HepG2 (cell line): Measurements from ENCODE around the gene CCNB1. TPM values are rescaled to one million over a fixed set of nuclear protein-coding genes. Genes with fewer than 3 reads are reported as not detected.

ENCODE experiments used
- EHMT2 ChIP-seq: fragments of 200-600 bp; sonication (generic); IDR thresholded peaks from 2 replicates; pipeline ENCODE4 v1.7.0; 2017; ENCODE audit warnings: antibody characterized with exemption, low read depth, low read length, borderline replicate concordance
- GLI4 ChIP-seq: sonication (generic); formaldehyde crosslinking; IDR thresholded peaks from 2 replicates; pipeline ENCODE4 v1.5.1; 2020; ENCODE audit warnings: missing genetic modification reagents, mild to moderate bottlenecking, moderate library complexity, borderline replicate concordance
- HNF4G ChIP-seq, 2 experiments: sonication (generic) in 1 of 2; formaldehyde crosslinking in 1 of 2; IDR thresholded peaks; 2 replicates each; pipeline versions ENCODE4 v1.4.0 to v1.6.1; 2011 to 2020; ENCODE audit warnings: borderline replicate concordance in 2 of 2, low read depth in 2 of 2, mild to moderate bottlenecking in 2 of 2, low read length in 1 of 2, missing genetic modification reagents in 1 of 2, moderate library complexity in 1 of 2
- HOXA7 ChIP-seq: sonication (generic); formaldehyde crosslinking; IDR thresholded peaks from 2 replicates; pipeline ENCODE4 v1.8.1; 2022; ENCODE audit warnings: mild to moderate bottlenecking, missing genetic modification reagents, moderate library complexity
- LCORL ChIP-seq, 2 experiments: fragments of 450-650 bp in 1 of 2; sonication (generic) in 1 of 2; formaldehyde crosslinking in 1 of 2; IDR thresholded peaks; 2 replicates each; pipeline versions ENCODE4 v1.5.0 to v1.6.1; 2017 to 2020; ENCODE audit warnings: antibody characterized with exemption in 1 of 2, missing genetic modification reagents in 1 of 2
- MBNL3 ChIP-seq: fragments of 250-450 bp; sonication (Bioruptor Pico); conservative IDR thresholded peaks from 2 replicates; pipeline ENCODE4 v1.8.0; 2022; ENCODE audit warnings: mild to moderate bottlenecking, inconsistent platforms
- NFYC ChIP-seq: IDR thresholded peaks from 2 replicates; pipeline ENCODE4 v1.6.1; 2016; ENCODE audit warnings: missing genetic modification reagents, missing compliant biosample characterization
- NR2F2 ChIP-seq: IDR thresholded peaks from 2 replicates; pipeline ENCODE4 v1.6.1; 2012; ENCODE audit warnings: low read depth, inconsistent platforms, borderline replicate concordance
- NR3C1 ChIP-seq: sonication (generic); formaldehyde crosslinking; IDR thresholded peaks from 2 replicates; pipeline ENCODE4 v1.4.0; 2020; ENCODE audit warnings: missing genetic modification reagents
- PTBP1 ChIP-seq: fragments of 200-400 bp; formaldehyde crosslinking; IDR thresholded peaks from 2 replicates; pipeline ENCODE4 v1.6.1; 2018; ENCODE audit warnings: low read length, low read depth; ENCODE audit not compliant: poor library complexity, severe bottlenecking
- RFX5 ChIP-seq: IDR thresholded peaks from 2 replicates; pipeline ENCODE4 v1.6.1; 2011; ENCODE audit warnings: low read depth, low read length, improper control_type of control experiment
- RXRA ChIP-seq: sonication (generic); formaldehyde crosslinking; IDR thresholded peaks from 2 replicates; pipeline ENCODE4 v1.5.1; 2020; ENCODE audit warnings: missing genetic modification reagents
- SCMH1 ChIP-seq: sonication (generic); formaldehyde crosslinking; IDR thresholded peaks from 2 replicates; pipeline ENCODE4 v1.9.0; 2021; ENCODE audit warnings: missing genetic modification reagents, mild to moderate bottlenecking, borderline replicate concordance
- SOX5 ChIP-seq: IDR thresholded peaks from 2 replicates; pipeline ENCODE4 v1.6.1; 2016; ENCODE audit warnings: borderline replicate concordance
- SP1 ChIP-seq, 2 experiments: fragments of 450-650 bp in 1 of 2; sonication (generic) in 1 of 2; formaldehyde crosslinking in 1 of 2; IDR thresholded peaks; 2 replicates each; pipeline versions ENCODE4 v1.4.0 to v1.6.1; 2016 to 2020; ENCODE audit warnings: missing genetic modification reagents in 1 of 2
- TOE1 ChIP-seq: sonication (generic); formaldehyde crosslinking; IDR thresholded peaks from 2 replicates; pipeline ENCODE4 v1.4.0; 2020; ENCODE audit warnings: mild to moderate bottlenecking, missing genetic modification reagents
- ZEB1 ChIP-seq: IDR thresholded peaks from 2 replicates; pipeline ENCODE4 v1.6.1; 2012; ENCODE audit warnings: mild to moderate bottlenecking, low read depth, inconsistent platforms; ENCODE audit not compliant: insufficient replicate concordance
- ZKSCAN1 ChIP-seq: fragments of 150-350 bp; IDR thresholded peaks from 2 replicates; pipeline ENCODE4 v1.6.1; 2014; ENCODE audit warnings: low read length
- ZKSCAN8 ChIP-seq: IDR thresholded peaks from 2 replicates; pipeline ENCODE4 v1.6.1; 2016; ENCODE audit warnings: borderline replicate concordance, missing genetic modification reagents, missing compliant biosample characterization
- ZNF713 ChIP-seq: sonication (generic); formaldehyde crosslinking; IDR thresholded peaks from 2 replicates; pipeline ENCODE4 v1.4.0; 2020; ENCODE audit warnings: mild to moderate bottlenecking, missing genetic modification reagents
- ZNF737 ChIP-seq: sonication (generic); formaldehyde crosslinking; IDR thresholded peaks from 2 replicates; pipeline ENCODE4 v1.5.0; 2020; ENCODE audit warnings: missing genetic modification reagents, mild to moderate bottlenecking, borderline replicate concordance
- ZNF781 ChIP-seq: sonication (generic); formaldehyde crosslinking; IDR thresholded peaks from 2 replicates; pipeline ENCODE4 v1.5.1; 2020; ENCODE audit warnings: borderline replicate concordance, mild to moderate bottlenecking, missing genetic modification reagents; ENCODE audit errors: not compliant biosample characterization
- ZNF83 ChIP-seq: sonication (generic); formaldehyde crosslinking; IDR thresholded peaks from 2 replicates; pipeline ENCODE4 v1.4.0; 2020; ENCODE audit warnings: missing genetic modification reagents, mild to moderate bottlenecking, borderline replicate concordance
- polyA plus RNA-seq, 8 experiments: library from polyadenylated mRNA; depleted of rRNA in 3 of 8; stranded (reverse) in 7 of 8; unstranded in 1 of 8; fragments of >200 nt; fragmentation: Illumina TruSeq in 4 of 8; extraction: Trizol in 4 of 8; gene quantifications; 2 replicates each; pipeline versions ENCODE4 v1.2.1 to v1.2.3, GENCODE V29; 2011 to 2016; ENCODE audit warnings: low read depth in 4 of 8, missing spikeins in 1 of 8, mixed read lengths in 1 of 8; ENCODE audit not compliant: insufficient read depth in 1 of 8
- total RNA-seq, 5 experiments: library from RNA; depleted of rRNA; stranded (reverse); fragments of >200 nt; fragmentation: Illumina TruSeq; extraction: Trizol; gene quantifications; 2 replicates each; pipeline ENCODE4 v1.2.3, GENCODE V29; 2016; ENCODE audit warnings: low read depth in 1 of 5
- TF ChIP-seq, protein P1 (sequence below): sonication (generic); formaldehyde crosslinking; IDR thresholded peaks from 2 replicates; pipeline ENCODE4 v1.4.0; 2020; ENCODE audit warnings: missing genetic modification reagents
- TF ChIP-seq, protein P2 (sequence below): conservative IDR thresholded peaks from 2 replicates; pipeline ENCODE4 v1.6.1; 2018; ENCODE audit warnings: missing genetic modification reagents
- TF ChIP-seq, protein P3 (sequence below): sonication (generic); formaldehyde crosslinking; conservative IDR thresholded peaks from 2 replicates; pipeline ENCODE4 v1.4.0; 2020; ENCODE audit warnings: missing genetic modification reagents
- TF ChIP-seq, protein P4 (sequence below): sonication (generic); formaldehyde crosslinking; conservative IDR thresholded peaks from 2 replicates; pipeline ENCODE4 v1.8.0; 2022; ENCODE audit warnings: missing genetic modification reagents

The CCNB1 gene
- total and polyA plus RNA-seq, 2 of the 13 experiments (the other 11 are each of a cell fraction or from before 2014, with no cell fraction given), result 82.3 to 316 TPM

DNA sequence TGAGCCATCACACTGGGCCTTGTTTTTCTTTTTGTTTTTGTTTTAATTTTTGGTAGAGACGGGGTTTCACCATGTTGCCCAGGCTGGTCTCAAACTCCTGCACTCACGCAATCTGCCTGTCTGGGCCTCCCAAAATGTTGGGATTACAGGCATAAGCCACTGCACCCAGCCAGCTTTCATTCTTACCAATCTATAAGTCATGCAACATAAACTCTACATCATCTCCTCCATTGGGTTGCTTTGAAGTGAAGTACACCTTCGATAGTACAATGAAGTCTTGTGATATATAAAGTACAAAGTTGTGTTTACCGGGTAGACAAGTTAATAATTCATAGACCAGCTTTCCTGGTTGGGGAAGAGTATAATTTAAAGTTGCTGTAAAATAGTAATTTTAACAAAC is 58.9 kb downstream of the CCNB1 start (continued):
- TF ChIP-seq ZNF83 (CRISPR knock-in tag) (no peak), MBNL3 (CRISPR knock-in tag) (no peak), HNF4G (IDR thresholded peaks at IDR 0.05; ENCODE audit: borderline replicate concordance, low read depth, low read length) (no peak), HNF4G (CRISPR knock-in tag; IDR thresholded peaks at IDR 0.05; ENCODE audit: borderline replicate concordance, low read depth) (no peak), SOX5 (peak; percentile 80), RXRA (CRISPR knock-in tag) (no peak), ZNF781 (CRISPR knock-in tag) (no peak), SP1 (IDR thresholded peaks at IDR 0.05) (no peak), SP1 (CRISPR knock-in tag; IDR thresholded peaks at IDR 0.05) (no peak), HOXA7 (CRISPR knock-in tag) (no peak), NFYC (CRISPR knock-in tag) (no peak), NR2F2 (no peak), TOE1 (CRISPR knock-in tag) (no peak), ZNF737 (CRISPR knock-in tag) (no peak), LCORL (IDR thresholded peaks at IDR 0.05) (no peak), LCORL (CRISPR knock-in tag; IDR thresholded peaks at IDR 0.05) (no peak), GLI4 (CRISPR knock-in tag) (no peak), ZKSCAN1 (no peak), ZKSCAN8 (CRISPR knock-in tag) (0 out of 2 replicates have a peak, but pooled peaks have one; percentile 27), RFX5 (no peak), SCMH1 (CRISPR knock-in tag) (no peak), PTBP1 (no peak), EHMT2 (peak; percentile 52; the same call in 1 of the 2 replicates), NR3C1 (CRISPR knock-in tag) (no peak), ZNF713 (CRISPR knock-in tag) (no peak), ZEB1 (no peak)
- TF ChIP-seq, protein P1, sequence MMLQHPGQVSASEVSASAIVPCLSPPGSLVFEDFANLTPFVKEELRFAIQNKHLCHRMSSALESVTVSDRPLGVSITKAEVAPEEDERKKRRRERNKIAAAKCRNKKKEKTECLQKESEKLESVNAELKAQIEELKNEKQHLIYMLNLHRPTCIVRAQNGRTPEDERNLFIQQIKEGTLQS (CRISPR knock-in tag), result no peak
- TF ChIP-seq, protein P2, sequence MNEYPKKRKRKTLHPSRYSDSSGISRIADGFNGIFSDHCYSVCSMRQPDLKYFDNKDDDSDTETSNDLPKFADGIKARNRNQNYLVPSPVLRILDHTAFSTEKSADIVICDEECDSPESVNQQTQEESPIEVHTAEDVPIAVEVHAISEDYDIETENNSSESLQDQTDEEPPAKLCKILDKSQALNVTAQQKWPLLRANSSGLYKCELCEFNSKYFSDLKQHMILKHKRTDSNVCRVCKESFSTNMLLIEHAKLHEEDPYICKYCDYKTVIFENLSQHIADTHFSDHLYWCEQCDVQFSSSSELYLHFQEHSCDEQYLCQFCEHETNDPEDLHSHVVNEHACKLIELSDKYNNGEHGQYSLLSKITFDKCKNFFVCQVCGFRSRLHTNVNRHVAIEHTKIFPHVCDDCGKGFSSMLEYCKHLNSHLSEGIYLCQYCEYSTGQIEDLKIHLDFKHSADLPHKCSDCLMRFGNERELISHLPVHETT, result no peak
- TF ChIP-seq, protein P3, sequence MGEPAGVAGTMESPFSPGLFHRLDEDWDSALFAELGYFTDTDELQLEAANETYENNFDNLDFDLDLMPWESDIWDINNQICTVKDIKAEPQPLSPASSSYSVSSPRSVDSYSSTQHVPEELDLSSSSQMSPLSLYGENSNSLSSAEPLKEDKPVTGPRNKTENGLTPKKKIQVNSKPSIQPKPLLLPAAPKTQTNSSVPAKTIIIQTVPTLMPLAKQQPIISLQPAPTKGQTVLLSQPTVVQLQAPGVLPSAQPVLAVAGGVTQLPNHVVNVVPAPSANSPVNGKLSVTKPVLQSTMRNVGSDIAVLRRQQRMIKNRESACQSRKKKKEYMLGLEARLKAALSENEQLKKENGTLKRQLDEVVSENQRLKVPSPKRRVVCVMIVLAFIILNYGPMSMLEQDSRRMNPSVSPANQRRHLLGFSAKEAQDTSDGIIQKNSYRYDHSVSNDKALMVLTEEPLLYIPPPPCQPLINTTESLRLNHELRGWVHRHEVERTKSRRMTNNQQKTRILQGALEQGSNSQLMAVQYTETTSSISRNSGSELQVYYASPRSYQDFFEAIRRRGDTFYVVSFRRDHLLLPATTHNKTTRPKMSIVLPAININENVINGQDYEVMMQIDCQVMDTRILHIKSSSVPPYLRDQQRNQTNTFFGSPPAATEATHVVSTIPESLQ (CRISPR knock-in tag), result no peak
- TF ChIP-seq, protein P4, sequence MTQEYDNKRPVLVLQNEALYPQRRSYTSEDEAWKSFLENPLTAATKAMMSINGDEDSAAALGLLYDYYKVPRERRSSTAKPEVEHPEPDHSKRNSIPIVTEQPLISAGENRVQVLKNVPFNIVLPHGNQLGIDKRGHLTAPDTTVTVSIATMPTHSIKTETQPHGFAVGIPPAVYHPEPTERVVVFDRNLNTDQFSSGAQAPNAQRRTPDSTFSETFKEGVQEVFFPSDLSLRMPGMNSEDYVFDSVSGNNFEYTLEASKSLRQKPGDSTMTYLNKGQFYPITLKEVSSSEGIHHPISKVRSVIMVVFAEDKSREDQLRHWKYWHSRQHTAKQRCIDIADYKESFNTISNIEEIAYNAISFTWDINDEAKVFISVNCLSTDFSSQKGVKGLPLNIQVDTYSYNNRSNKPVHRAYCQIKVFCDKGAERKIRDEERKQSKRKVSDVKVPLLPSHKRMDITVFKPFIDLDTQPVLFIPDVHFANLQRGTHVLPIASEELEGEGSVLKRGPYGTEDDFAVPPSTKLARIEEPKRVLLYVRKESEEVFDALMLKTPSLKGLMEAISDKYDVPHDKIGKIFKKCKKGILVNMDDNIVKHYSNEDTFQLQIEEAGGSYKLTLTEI (CRISPR knock-in tag), result no peak
